Dendritic cell treated with granulocyte-macrophage colony-stimulating factor and Interleukin-4, amounts not matched to agents 40 ng/mL and 50 ng/mL, for 4 days (primary cell): Measurements from ENCODE around the gene PRPS2.
A peak's percentile ranks its signal among the peaks of the same experiment; 100 is the strongest.

ENCODE experiments used
- H3K27ac Mint-ChIP-seq: one replicate; pipeline ENCODE4 v1.8.0; 2022; ENCODE audit warnings: mild to moderate bottlenecking, mixed read lengths
- H3K27me3 Mint-ChIP-seq: one replicate; pipeline ENCODE4 v1.8.0; 2022; ENCODE audit warnings: mild to moderate bottlenecking, mixed read lengths
- H3K36me3 Mint-ChIP-seq: one replicate; pipeline ENCODE4 v1.8.0; 2022; ENCODE audit warnings: low read depth, mixed read lengths
- H3K4me1 Mint-ChIP-seq: one replicate; pipeline ENCODE4 v1.8.0; 2022; ENCODE audit warnings: low read depth, mixed read lengths
- H3K4me3 Mint-ChIP-seq: one replicate; pipeline ENCODE4 v1.8.0; 2022; ENCODE audit warnings: mild to moderate bottlenecking, moderate library complexity, mixed read lengths
- H3K9me3 Mint-ChIP-seq: one replicate; pipeline ENCODE4 v1.8.0; 2022; ENCODE audit warnings: mixed read lengths
- intact Hi-C: fragments of 100-400 bp; cut with micrococcal nuclease; formaldehyde crosslinking; loops from one replicate; pipeline ENCODE4 v1.15.0; 2022

The PRPS2 gene

DNA sequence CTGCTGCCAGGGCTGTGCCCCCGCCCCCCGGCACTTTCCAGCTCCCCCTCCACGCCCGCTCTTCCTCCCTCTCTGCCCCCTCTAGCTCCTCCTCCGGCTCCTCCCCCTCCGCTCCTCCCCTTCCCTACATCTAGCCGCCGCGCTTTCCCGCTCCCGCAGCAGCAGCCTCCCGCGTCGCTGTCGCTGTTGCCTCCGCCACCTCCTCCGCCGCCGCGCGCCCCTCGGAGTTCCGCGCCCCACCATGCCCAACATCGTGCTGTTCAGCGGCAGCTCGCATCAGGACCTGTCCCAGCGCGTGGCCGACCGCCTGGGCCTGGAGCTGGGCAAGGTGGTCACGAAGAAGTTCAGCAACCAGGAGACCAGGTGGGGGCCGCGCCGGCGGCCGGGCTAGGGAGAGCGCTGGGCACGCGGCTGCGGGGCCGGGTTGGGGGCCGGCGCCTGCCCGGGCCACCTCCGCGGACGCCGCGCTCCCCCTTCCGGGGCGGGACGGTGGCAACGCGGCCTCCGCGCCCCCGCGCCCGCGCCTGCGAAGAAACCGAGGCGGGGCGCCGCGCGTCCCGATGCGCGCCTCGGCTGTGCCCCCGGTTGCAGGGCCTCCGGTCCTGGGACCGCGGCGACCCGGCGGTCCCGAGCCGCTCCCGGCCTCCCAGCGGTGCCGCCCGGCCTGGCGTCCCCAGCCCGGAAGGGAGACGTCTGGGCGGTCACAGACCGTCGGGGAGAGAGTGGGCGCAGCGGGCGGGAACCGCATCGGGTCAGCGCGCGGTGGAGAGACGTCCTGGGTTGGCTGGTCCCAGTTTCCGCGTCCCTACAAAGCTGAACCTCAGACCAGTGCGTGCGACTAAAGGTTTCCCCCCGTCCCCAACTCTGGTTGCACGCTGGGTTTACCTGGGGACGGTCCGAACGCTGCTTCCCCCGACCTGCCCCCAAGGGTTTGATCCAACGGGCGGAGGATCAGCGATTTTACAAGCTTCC, at the start of gene PRPS2:
PRPS2 (plus strand) TSS at position 156 of the 972 bp plus-strand sequence; CDS start at position 242, 86 bp downstream.
- no peaks in the 10 kb centered on the region for H3K36me3 Mint-ChIP-seq
- peak within 1 kb of the TSS; percentile 73 for H3K27ac Mint-ChIP-seq
- peak within 1 kb of the TSS; percentile 88 for H3K4me3 Mint-ChIP-seq
- peaks cover 14% of the 10 kb centered on the region for H3K4me1 Mint-ChIP-seq
- no peaks in the 10 kb centered on the region for H3K9me3 Mint-ChIP-seq
- intact Hi-C loops: no loop called here
- H3K27me3 Mint-ChIP-seq: no peaks in the 10 kb centered on the region

GRCh38 chrX:12741416-12741815, 49.8 kb upstream of the PRPS2 start:
- Mint-ChIP-seq H3K4me3 (no peak overlapping the region), H3K27me3 (no peaks in the 10 kb centered on the region), H3K9me3 (no peaks in the 10 kb centered on the region), H3K27ac (no peak overlapping the region), H3K4me1 (no peaks in the 10 kb centered on the region), H3K36me3 (no peaks in the 10 kb centered on the region)
- intact Hi-C loops: no loop called here

DNA sequence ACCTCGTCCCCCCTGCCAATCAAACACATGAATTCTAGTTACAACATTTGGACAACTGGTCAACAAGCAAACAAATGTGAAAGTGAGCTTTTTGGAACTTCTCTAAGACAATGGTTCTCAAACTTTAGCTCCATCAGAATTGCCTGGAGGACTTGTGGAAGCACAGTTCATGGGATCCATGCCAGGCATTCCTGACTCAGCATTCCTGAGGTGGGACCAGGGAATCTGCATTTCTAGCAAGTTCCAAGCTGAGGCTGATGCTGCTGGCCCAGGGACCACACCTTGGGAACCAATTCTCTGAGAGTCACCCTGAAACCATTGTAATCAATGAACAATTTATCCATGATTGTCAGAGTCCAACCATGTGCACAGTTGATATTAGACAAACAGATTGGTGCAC, 43.8 kb upstream of the PRPS2 start:
- H3K9me3 Mint-ChIP-seq: no peaks in the 10 kb centered on the region
- H3K4me3 Mint-ChIP-seq: no peak overlapping the region
- H3K27me3 Mint-ChIP-seq: no peaks in the 10 kb centered on the region
- no peaks in the 10 kb centered on the region for H3K4me1 Mint-ChIP-seq
- H3K27ac Mint-ChIP-seq: no peak overlapping the region
- intact Hi-C loops: no loop called here
- no peaks in the 10 kb centered on the region for H3K36me3 Mint-ChIP-seq

DNA sequence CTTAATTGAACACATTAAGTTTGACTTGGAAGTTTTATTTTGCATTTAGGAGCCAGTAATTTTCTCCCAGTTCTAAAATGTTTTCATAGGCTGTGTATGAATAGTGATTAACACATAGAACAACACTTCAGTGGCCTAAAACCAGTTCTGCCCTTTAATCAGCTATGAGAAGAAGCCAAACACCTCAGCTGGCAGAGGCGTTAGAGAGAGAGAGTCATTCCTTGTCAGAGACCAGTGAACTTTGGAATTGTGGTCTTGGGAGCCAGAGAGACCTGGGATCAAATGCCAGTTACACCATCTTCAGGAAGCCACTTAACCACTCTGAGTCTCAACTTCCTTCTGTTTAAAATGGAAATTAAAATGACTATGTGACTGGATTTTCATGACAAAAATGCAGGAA, 39.3 kb upstream of the PRPS2 start:
- Mint-ChIP-seq H3K27ac (no peak overlapping the region), H3K4me1 (no peaks in the 10 kb centered on the region), H3K27me3 (peaks cover 2% of the 10 kb centered on the region), H3K4me3 (no peak overlapping the region), H3K36me3 (no peaks in the 10 kb centered on the region), H3K9me3 (no peaks in the 10 kb centered on the region)
- intact Hi-C loops: no loop called here

DNA sequence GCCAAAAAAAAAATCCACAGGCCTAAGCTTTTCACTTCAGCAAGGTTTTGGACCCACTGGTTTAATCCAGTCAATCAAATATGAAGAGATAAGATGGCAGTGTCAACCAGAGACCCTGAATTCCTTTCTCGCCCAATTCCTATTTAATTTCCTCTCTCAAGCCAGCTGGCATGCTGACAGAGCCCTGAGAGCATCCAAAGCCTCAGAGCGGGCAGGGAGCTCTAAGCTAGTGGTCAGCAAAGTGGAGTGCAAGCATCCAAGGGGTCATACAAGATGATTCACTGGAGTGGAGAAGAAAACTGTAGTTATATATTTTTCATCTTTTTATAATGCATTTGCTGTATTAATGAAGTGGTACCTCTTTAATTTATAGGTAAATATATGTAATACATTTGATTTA, 37.8 kb upstream of the PRPS2 start:
- Mint-ChIP-seq H3K27me3 (peaks cover 3% of the 10 kb centered on the region), H3K4me1 (no peaks in the 10 kb centered on the region), H3K9me3 (no peaks in the 10 kb centered on the region), H3K27ac (no peak overlapping the region), H3K36me3 (no peaks in the 10 kb centered on the region), H3K4me3 (no peak overlapping the region)
- intact Hi-C loops: no loop called here

- H3K36me3 Mint-ChIP-seq: no peaks in the 10 kb centered on the region
- H3K27ac Mint-ChIP-seq: no peak overlapping the region
- H3K4me1 Mint-ChIP-seq: no peaks in the 10 kb centered on the region
- peaks cover 3% of the 10 kb centered on the region for H3K27me3 Mint-ChIP-seq
- H3K4me3 Mint-ChIP-seq: no peak overlapping the region
- intact Hi-C loops: no loop called here
- no peaks in the 10 kb centered on the region for H3K9me3 Mint-ChIP-seq
Observed at GRCh38 chrX:12758291-12758690, 32.9 kb upstream of the PRPS2 start.

- H3K27ac Mint-ChIP-seq: no peak overlapping the region
- H3K4me3 Mint-ChIP-seq: no peak overlapping the region
- peaks cover 10% of the 10 kb centered on the region for H3K27me3 Mint-ChIP-seq
- intact Hi-C loops: no loop called here
- no peaks in the 10 kb centered on the region for H3K4me1 Mint-ChIP-seq
- no peaks in the 10 kb centered on the region for H3K9me3 Mint-ChIP-seq
- no peaks in the 10 kb centered on the region for H3K36me3 Mint-ChIP-seq
Observed at GRCh38 chrX:12767856-12768255, 23.4 kb upstream of the PRPS2 start.

- H3K27ac Mint-ChIP-seq: no peak overlapping the region
- no peaks in the 10 kb centered on the region for H3K36me3 Mint-ChIP-seq
- intact Hi-C loops: no loop called here
- H3K4me1 Mint-ChIP-seq: no peaks in the 10 kb centered on the region
- H3K4me3 Mint-ChIP-seq: no peak overlapping the region
- H3K27me3 Mint-ChIP-seq: peaks cover 13% of the 10 kb centered on the region
- H3K9me3 Mint-ChIP-seq: no peaks in the 10 kb centered on the region
Observed at GRCh38 chrX:12768491-12768890, 22.7 kb upstream of the PRPS2 start.

GRCh38 chrX:12770440-12770839, 20.8 kb upstream of the PRPS2 start:
- H3K27ac Mint-ChIP-seq: no peak overlapping the region
- no peaks in the 10 kb centered on the region for H3K4me1 Mint-ChIP-seq
- H3K9me3 Mint-ChIP-seq: no peaks in the 10 kb centered on the region
- intact Hi-C loops: no loop called here
- no peaks in the 10 kb centered on the region for H3K36me3 Mint-ChIP-seq
- peaks cover 13% of the 10 kb centered on the region for H3K27me3 Mint-ChIP-seq
- H3K4me3 Mint-ChIP-seq: no peak overlapping the region

- no peaks in the 10 kb centered on the region for H3K9me3 Mint-ChIP-seq
- no peaks in the 10 kb centered on the region for H3K4me1 Mint-ChIP-seq
- no peak overlapping the region for H3K27ac Mint-ChIP-seq
- no peaks in the 10 kb centered on the region for H3K36me3 Mint-ChIP-seq
- intact Hi-C loops: no loop called here
- peak overlapping the region; percentile 55 for H3K4me3 Mint-ChIP-seq
- H3K27me3 Mint-ChIP-seq: peaks cover 13% of the 10 kb centered on the region
Observed at GRCh38 chrX:12771445-12772069, 19.7 kb upstream of the PRPS2 start.

DNA sequence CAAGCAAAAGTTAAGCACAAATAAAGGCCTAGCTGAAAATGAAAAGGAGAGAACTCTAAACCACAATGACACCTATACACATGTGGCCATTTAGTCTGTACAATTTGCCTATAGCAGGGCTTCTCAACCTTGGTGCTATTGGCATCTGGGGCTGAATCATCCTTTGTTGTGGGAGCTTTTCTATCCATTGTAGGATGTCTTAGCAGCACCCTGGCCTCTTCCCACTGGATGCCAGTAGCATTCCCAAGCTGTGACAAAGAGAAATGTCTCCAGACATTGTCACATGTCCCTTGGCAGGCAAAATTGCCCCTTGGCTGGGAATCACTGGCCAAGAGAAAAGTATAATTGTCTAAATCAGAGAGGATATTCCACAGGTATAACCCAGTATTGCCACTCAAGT, 13.5 kb upstream of the PRPS2 start:
- Mint-ChIP-seq H3K27ac (no peak overlapping the region), H3K4me1 (no peaks in the 10 kb centered on the region), H3K9me3 (no peaks in the 10 kb centered on the region), H3K4me3 (no peak overlapping the region), H3K27me3 (peaks cover 4% of the 10 kb centered on the region), H3K36me3 (no peaks in the 10 kb centered on the region)
- intact Hi-C loops: no loop called here

DNA sequence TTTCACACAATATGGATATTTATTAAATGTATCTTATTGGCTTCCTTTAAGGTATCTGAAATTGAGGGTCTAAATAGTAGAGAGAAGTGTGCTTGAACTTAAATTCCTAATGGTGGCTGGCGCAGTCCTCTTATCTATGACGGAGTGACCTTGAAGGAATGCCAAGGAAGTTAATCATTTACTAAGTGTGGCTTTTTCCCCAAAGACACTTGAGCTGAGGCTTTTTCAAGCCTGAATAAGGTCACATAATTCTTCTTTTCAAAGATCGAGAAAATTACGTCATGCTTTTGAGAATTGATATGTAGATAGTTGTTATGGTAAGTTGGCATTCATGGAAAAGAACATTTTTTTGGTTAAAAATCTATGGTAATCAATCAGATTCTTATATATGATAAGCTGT, 11.7 kb upstream of the PRPS2 start:
- Mint-ChIP-seq H3K36me3 (no peaks in the 10 kb centered on the region), H3K4me1 (no peaks in the 10 kb centered on the region), H3K27me3 (no peaks in the 10 kb centered on the region), H3K9me3 (no peaks in the 10 kb centered on the region), H3K4me3 (no peak overlapping the region), H3K27ac (no peak overlapping the region)
- intact Hi-C loops: no loop called here

- Mint-ChIP-seq H3K36me3 (no peaks in the 10 kb centered on the region), H3K27ac (no peak overlapping the region), H3K4me1 (peaks cover 11% of the 10 kb centered on the region), H3K27me3 (no peaks in the 10 kb centered on the region), H3K4me3 (no peak overlapping the region), H3K9me3 (no peaks in the 10 kb centered on the region)
- intact Hi-C loops: no loop called here
Observed at GRCh38 chrX:12788645-12789044, 2.6 kb upstream of the PRPS2 start.

GRCh38 chrX:12789976-12790375, 1.2 kb upstream of the PRPS2 start:
- H3K27me3 Mint-ChIP-seq: no peaks in the 10 kb centered on the region
- peaks cover 14% of the 10 kb centered on the region for H3K4me1 Mint-ChIP-seq
- no peak overlapping the region for H3K4me3 Mint-ChIP-seq
- no peak overlapping the region for H3K27ac Mint-ChIP-seq
- H3K9me3 Mint-ChIP-seq: no peaks in the 10 kb centered on the region
- intact Hi-C loops: no loop called here
- no peaks in the 10 kb centered on the region for H3K36me3 Mint-ChIP-seq
